A673 (cell line): ENCODE measurements around the gene EMC6. TPM values are rescaled to one million over a fixed set of nuclear protein-coding genes. Genes with fewer than 3 reads are reported as not detected.

ENCODE experiments used
- BruUV-seq: library from RNA; stranded (reverse); fragments of 400-500 nt; replicated peaks from 2 replicates; lab custom pipeline; 2021; lab: Mats Ljungman, UMichigan
- CTCF ChIA-PET: fragments of 300-600 bp; sonication (Branson Sonifier 250); formaldehyde crosslinking; loops from one replicate; lab custom pipeline; 2022; ENCODE audit warnings: antibody characterized with exemption; lab: Charles Lee
- POLR2A ChIA-PET: fragments of 300-600 bp; sonication (Branson Sonifier 250); formaldehyde crosslinking; loops from one replicate; lab custom pipeline; 2022; ENCODE audit warnings: antibody characterized with exemption; ENCODE audit not compliant: low non-redundant PET; lab: Charles Lee
- DNase-seq: peaks from one replicate; pipeline ENCODE4 v3.0.0-alpha.2; 2015; ENCODE audit warnings: low spot score
- H3K27ac ChIP-seq: fragments of 200-600 bp; sonication (generic); 2 replicates; pipeline ENCODE4 v1.5.1; 2016; ENCODE audit warnings: mixed run types, low read depth, mild to moderate bottlenecking, mixed read lengths, antibody characterized with exemption, low read length; ENCODE audit not compliant: poor library complexity, severe bottlenecking
- H3K27me3 ChIP-seq: fragments of 200-600 bp; sonication (generic); replicated peaks from 2 replicates; pipeline ENCODE4 v1.6.1; 2017; ENCODE audit warnings: mixed run types, low read depth, mild to moderate bottlenecking, mixed read lengths, antibody characterized with exemption, low read length; ENCODE audit not compliant: insufficient read depth, poor library complexity
- H3K36me3 ChIP-seq: fragments of 200-600 bp; sonication (generic); 2 replicates; pipeline ENCODE4 v1.6.1; 2016; ENCODE audit warnings: mixed run types, mild to moderate bottlenecking, mixed read lengths, antibody characterized with exemption, low read length; ENCODE audit not compliant: insufficient read depth, poor library complexity, severe bottlenecking
- H3K4me1 ChIP-seq: fragments of 200-600 bp; sonication (generic); 2 replicates; pipeline ENCODE4 v1.6.1; 2017; ENCODE audit warnings: mixed run types, mild to moderate bottlenecking, mixed read lengths, antibody characterized with exemption, low read length; ENCODE audit not compliant: insufficient read depth, poor library complexity, severe bottlenecking
- H3K4me3 ChIP-seq: fragments of 200-600 bp; sonication (generic); 2 replicates; pipeline ENCODE4 v1.5.1; 2016; ENCODE audit warnings: low read depth, mixed run types, mild to moderate bottlenecking, mixed read lengths, low read length; ENCODE audit not compliant: poor library complexity, severe bottlenecking
- H3K9me3 ChIP-seq: fragments of 200-600 bp; sonication (generic); 2 replicates; pipeline ENCODE4 v1.6.1; 2016; ENCODE audit warnings: mixed run types, low read depth, mild to moderate bottlenecking, mixed read lengths, antibody characterized with exemption, low read length; ENCODE audit not compliant: poor library complexity, severe bottlenecking
- CTCF ChIP-seq: fragments of 300-800, 200-600 bp; sonication (generic); conservative IDR thresholded peaks from 2 replicates; pipeline ENCODE4 v1.5.1; 2017; ENCODE audit warnings: low read depth, mild to moderate bottlenecking, antibody characterized with exemption, low read length, moderate library complexity, mixed read lengths
- EZH2 ChIP-seq: fragments of 200-600 bp; sonication (generic); IDR thresholded peaks from 2 replicates; pipeline ENCODE4 v1.6.1; 2017; ENCODE audit warnings: borderline replicate concordance, low read depth, mild to moderate bottlenecking, mixed read lengths, antibody characterized with exemption, low read length; ENCODE audit not compliant: poor library complexity, severe bottlenecking
- intact Hi-C: fragments of 100-400 bp; cut with micrococcal nuclease; formaldehyde crosslinking; loops from one replicate; pipeline ENCODE4 v1.10.0; 2022; ENCODE audit not compliant: unreplicated experiment
- total RNA-seq: library from RNA; stranded (reverse); gene quantifications from 2 replicates; pipeline ENCODE4 v1.2.3, GENCODE V29; 2021

Gene EMC6
- total RNA-seq, 1 experiment from 2014 or later = 70.9 TPM

GRCh38 chr17:3666516-3666915 lies 2.1 kb upstream of the EMC6 start:
- POLR2A ChIA-PET = no interaction called here
- H3K4me3 ChIP-seq = no peak overlapping the region
- peaks cover 7% of the 10 kb centered on the region for H3K4me1 ChIP-seq
- CTCF ChIA-PET = no interaction called here
- no peaks in the 10 kb centered on the region for H3K9me3 ChIP-seq
- no peak overlapping the region for H3K27ac ChIP-seq
- intact Hi-C loops = no loop called here
- H3K27me3 ChIP-seq = no peaks in the 10 kb centered on the region
- H3K36me3 ChIP-seq = peaks cover 16% of the 10 kb centered on the region
- BruUV-seq = no TSS peak
- TF ChIP-seq CTCF = no peak
- no peak for TF ChIP-seq EZH2
- no peak for DNase-seq

GRCh38 chr17:3667366-3668278 lies 990 bp upstream of the EMC6 start:
- BruUV-seq = no TSS peak
- no peaks in the 10 kb centered on the region for H3K9me3 ChIP-seq
- H3K27ac ChIP-seq = peak overlapping the region; percentile 92
- intact Hi-C loops = no loop called here
- TF ChIP-seq CTCF = no peak
- ChIA-PET POLR2A (no interaction called here), CTCF (no interaction called here)
- peaks cover 7% of the 10 kb centered on the region for H3K4me1 ChIP-seq
- no peaks in the 10 kb centered on the region for H3K27me3 ChIP-seq
- peak overlapping the region; percentile 100 for H3K4me3 ChIP-seq
- H3K36me3 ChIP-seq = peaks cover 16% of the 10 kb centered on the region
- DNase-seq = peak; percentile 80

GRCh38 chr17:3669085-3669347 lies 404 bp downstream of the EMC6 start:
- ChIA-PET CTCF (no interaction called here), POLR2A (no interaction called here)
- BruUV-seq = TSS peak; percentile 93
- Histone ChIP-seq H3K27ac (peak overlapping the region; percentile 92), H3K4me1 (peaks cover 7% of the 10 kb centered on the region), H3K4me3 (peak overlapping the region; percentile 100), H3K36me3 (peaks cover 7% of the 10 kb centered on the region), H3K9me3 (no peaks in the 10 kb centered on the region), H3K27me3 (no peaks in the 10 kb centered on the region)
- no peak for DNase-seq
- intact Hi-C loops = no loop called here
- no peak for TF ChIP-seq CTCF
- TF ChIP-seq EZH2 = no peak
